ENCODE measurements around the gene MAL. TPM values are rescaled to one million over a fixed set of nuclear protein-coding genes. Genes with fewer than 3 reads are reported as not detected.

MAL gene
- polyA plus RNA-seq, 1 of the 3 experiments (the other 2 are of a cell fraction), result not detected

- H3K4me3 ChIP-seq (ENCODE audit: low read depth in 2 of 2, low read length in 1 of 2), result no peak overlapping the region
- no peaks in the 10 kb centered on the region for H3K9me3 ChIP-seq
- H4K20me1 ChIP-seq (ENCODE audit: insufficient read depth), result no peaks in the 10 kb centered on the region
- no peaks in the 10 kb centered on the region for H3F3A ChIP-seq (replicated peaks; ENCODE audit: insufficient read depth)
- ChIA-PET CTCF (interaction anchor here (1.0 to 2.6 kb wide), 4 partner anchors 8 to 47 kb away, joined by 3 to 7 read pairs (median 6); no protein-coding TSS in a partner anchor), POLR2A (no interaction called here)
- no peaks in the 10 kb centered on the region for H3K4me1 ChIP-seq (ENCODE audit: control insufficient read depth in 1 of 2, insufficient read depth in 2 of 2, low read depth in 1 of 2, low read length in 1 of 2)
- no peak for DNase-seq
- no peaks in the 10 kb centered on the region for H3K9me2 ChIP-seq
- no peaks in the 10 kb centered on the region for H3K36me3 ChIP-seq (replicated peaks in 1 of 2; ENCODE audit: control insufficient read depth in 1 of 2, insufficient read depth in 2 of 2, low read length in 1 of 2)
- TF ChIP-seq POLR2AphosphoS5 (IDR thresholded peaks at IDR 0.05; ENCODE audit: low read depth, low read length) (no peak), FOXJ3 (CRISPR knock-in tag; IDR thresholded peaks at IDR 0.05) (no peak), USF2 (IDR thresholded peaks at IDR 0.05; ENCODE audit: borderline replicate concordance, low read depth, low read length) (no peak), NFIC (IDR thresholded peaks at IDR 0.05; ENCODE audit: borderline replicate concordance) (no peak), RFX5 (IDR thresholded peaks at IDR 0.05; ENCODE audit: low read length) (no peak), EP300 (IDR thresholded peaks at IDR 0.05; ENCODE audit: borderline replicate concordance in 1 of 2, low read depth in 1 of 2, low read length in 1 of 2) (no peak), IRF3 (IDR thresholded peaks at IDR 0.05; ENCODE audit: low read depth, low read length) (no peak), FOSL2 (IDR thresholded peaks at IDR 0.05; ENCODE audit: borderline replicate concordance, low read depth) (no peak), EZH2phosphoT487 (IDR thresholded peaks at IDR 0.05; ENCODE audit: borderline replicate concordance, low read depth) (no peak), NRF1 (IDR thresholded peaks at IDR 0.05; ENCODE audit: low read depth, low read length) (no peak), RXRA (IDR thresholded peaks at IDR 0.05; ENCODE audit: borderline replicate concordance, low read depth) (no peak), REST (IDR thresholded peaks at IDR 0.05; ENCODE audit: low read depth, low read length) (no peak), SMC3 (IDR thresholded peaks at IDR 0.05; ENCODE audit: low read depth, low read length) (no peak), MXI1 (IDR thresholded peaks at IDR 0.05; ENCODE audit: low read depth, low read length) (no peak), ELF1 (IDR thresholded peaks at IDR 0.05) (no peak), PBX3 (IDR thresholded peaks at IDR 0.05) (no peak), USF1 (IDR thresholded peaks at IDR 0.05; ENCODE audit: borderline replicate concordance, low read depth) (no peak), SIN3A (IDR thresholded peaks at IDR 0.05; ENCODE audit: borderline replicate concordance, low read depth, low read length) (no peak)
- WGBS (ENCODE audit: low lambda C conversion rate), result 2% methylated on average over 2 of the region's 2 CpGs
- no peak overlapping the region for H3K4me2 ChIP-seq
- H3K9ac ChIP-seq, result no peak overlapping the region
- no peak overlapping the region for H3K27ac ChIP-seq (ENCODE audit: low read depth in 2 of 2, low read length in 1 of 2)
- peaks cover 46% of the 10 kb centered on the region; the same call in 1 of the 2 replicates for H3K27me3 ChIP-seq (ENCODE audit: insufficient read depth)
- H2AFZ ChIP-seq (ENCODE audit: low read depth), result no peak overlapping the region
- H3K79me2 ChIP-seq (ENCODE audit: insufficient read depth), result no peaks in the 10 kb centered on the region
These were observed 42.7 kb downstream of the MAL start for GRCh38 chr2:95068256-95068655.

Data from SK-N-SH (cell line).